Measurements from ENCODE around the gene HDGF.

DNA sequence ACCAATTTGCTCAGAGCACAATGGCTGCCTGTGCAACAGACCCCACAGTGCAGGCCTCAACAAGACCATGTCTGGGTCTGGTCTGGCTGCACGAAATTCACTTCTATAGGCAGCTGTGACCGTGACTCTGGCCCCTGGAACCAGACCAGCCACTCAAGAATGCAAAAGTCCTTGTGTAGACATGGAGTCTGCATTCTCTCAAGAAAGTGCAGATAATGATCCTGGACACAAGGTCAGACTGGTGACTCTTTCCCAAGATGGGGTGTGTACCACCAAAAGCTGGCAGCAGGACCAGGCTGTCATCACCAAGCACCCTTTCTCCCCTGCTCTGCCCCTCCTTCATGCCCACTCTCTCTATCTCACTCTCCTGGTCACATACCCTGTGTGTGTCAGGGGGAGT is 30.3 kb downstream of the HDGF start:
- TF ChIP-seq, protein P1, sequence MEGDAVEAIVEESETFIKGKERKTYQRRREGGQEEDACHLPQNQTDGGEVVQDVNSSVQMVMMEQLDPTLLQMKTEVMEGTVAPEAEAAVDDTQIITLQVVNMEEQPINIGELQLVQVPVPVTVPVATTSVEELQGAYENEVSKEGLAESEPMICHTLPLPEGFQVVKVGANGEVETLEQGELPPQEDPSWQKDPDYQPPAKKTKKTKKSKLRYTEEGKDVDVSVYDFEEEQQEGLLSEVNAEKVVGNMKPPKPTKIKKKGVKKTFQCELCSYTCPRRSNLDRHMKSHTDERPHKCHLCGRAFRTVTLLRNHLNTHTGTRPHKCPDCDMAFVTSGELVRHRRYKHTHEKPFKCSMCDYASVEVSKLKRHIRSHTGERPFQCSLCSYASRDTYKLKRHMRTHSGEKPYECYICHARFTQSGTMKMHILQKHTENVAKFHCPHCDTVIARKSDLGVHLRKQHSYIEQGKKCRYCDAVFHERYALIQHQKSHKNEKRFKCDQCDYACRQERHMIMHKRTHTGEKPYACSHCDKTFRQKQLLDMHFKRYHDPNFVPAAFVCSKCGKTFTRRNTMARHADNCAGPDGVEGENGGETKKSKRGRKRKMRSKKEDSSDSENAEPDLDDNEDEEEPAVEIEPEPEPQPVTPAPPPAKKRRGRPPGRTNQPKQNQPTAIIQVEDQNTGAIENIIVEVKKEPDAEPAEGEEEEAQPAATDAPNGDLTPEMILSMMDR (IDR thresholded peaks at IDR 0.05): no peak
- no peak for TF ChIP-seq EP300 (IDR thresholded peaks at IDR 0.05)
